ENCODE results near the gene TRAPPC10.
A peak's percentile ranks its signal among the peaks of the same experiment; 100 is the strongest.

TRAPPC10 gene

GRCh38 chr21:44011579-44012473 lies at the start of gene TRAPPC10:
TRAPPC10 (plus strand) TSS chr21:44012309; CDS start chr21:44012494, 185 bp downstream.
- DNase-seq, result peak; percentile 85

- DNase-seq, result no peak
These were observed 46.1 kb upstream of the TRAPPC10 start for GRCh38 chr21:43965911-43966585.

- DNase-seq, result no peak
These were observed 45.1 kb upstream of the TRAPPC10 start for GRCh38 chr21:43966946-43967512.

- no peak for DNase-seq
These were observed 44.1 kb upstream of the TRAPPC10 start for GRCh38 chr21:43967981-43968380.

GRCh38 chr21:43968410-43969114 lies 43.5 kb upstream of the TRAPPC10 start:
- DNase-seq, result no peak

GRCh38 chr21:43969115-43969444 lies 43.0 kb upstream of the TRAPPC10 start:
- no peak for DNase-seq

GRCh38 chr21:43970551-43970950 lies 41.6 kb upstream of the TRAPPC10 start:
- no peak for DNase-seq

- DNase-seq, result no peak
These were observed 40.7 kb upstream of the TRAPPC10 start for GRCh38 chr21:43971201-43971991.

- no peak for DNase-seq
These were observed 40.2 kb upstream of the TRAPPC10 start for GRCh38 chr21:43971992-43972255.

GRCh38 chr21:43972850-43973633 lies 39.1 kb upstream of the TRAPPC10 start:
- DNase-seq, result no peak

GRCh38 chr21:43973634-43973955 lies 38.5 kb upstream of the TRAPPC10 start:
- DNase-seq, result no peak

GRCh38 chr21:43974791-43975468 lies 37.2 kb upstream of the TRAPPC10 start:
- no peak for DNase-seq

- DNase-seq, result peak; percentile 53
These were observed 36.5 kb upstream of the TRAPPC10 start for GRCh38 chr21:43975469-43976098.

- no peak for DNase-seq
These were observed 35.4 kb upstream of the TRAPPC10 start for GRCh38 chr21:43976661-43977060.

GRCh38 chr21:43978060-43978459 lies 34.0 kb upstream of the TRAPPC10 start:
- DNase-seq, result no peak

- DNase-seq, result no peak
These were observed 32.5 kb upstream of the TRAPPC10 start for GRCh38 chr21:43979654-43980053.

- DNase-seq, result no peak
These were observed 30.8 kb upstream of the TRAPPC10 start for GRCh38 chr21:43981151-43981870.

GRCh38 chr21:43981871-43982210 lies 30.3 kb upstream of the TRAPPC10 start:
- DNase-seq, result no peak

- no peak for DNase-seq
These were observed 29.5 kb upstream of the TRAPPC10 start for GRCh38 chr21:43982489-43983078.

- DNase-seq, result no peak
These were observed 28.7 kb upstream of the TRAPPC10 start for GRCh38 chr21:43983390-43983789.

All from EL (cell line).